Measurements from ENCODE around the gene CSNK2A1.

DNA sequence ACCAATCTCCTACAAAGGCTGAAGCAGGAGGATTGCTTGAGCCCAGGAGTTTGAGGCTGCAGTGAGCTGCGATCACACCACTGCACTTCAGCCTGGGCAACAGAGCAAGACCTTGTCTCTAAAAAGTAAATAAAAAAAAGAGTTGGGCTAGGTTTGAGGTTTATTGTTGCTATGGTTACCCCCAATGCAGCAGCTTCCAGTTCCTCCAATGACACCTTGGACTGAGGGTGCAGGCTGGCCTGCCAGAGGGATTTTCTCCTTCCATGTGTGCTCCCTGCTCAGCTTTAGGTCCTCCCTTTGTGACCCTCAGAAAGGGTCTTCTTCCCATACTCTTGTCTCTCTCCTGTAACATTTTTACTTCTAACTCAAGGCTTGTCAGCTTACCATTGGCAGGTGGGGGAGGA is 70.7 kb downstream of the CSNK2A1 start:
- TF ChIP-seq, protein P1, sequence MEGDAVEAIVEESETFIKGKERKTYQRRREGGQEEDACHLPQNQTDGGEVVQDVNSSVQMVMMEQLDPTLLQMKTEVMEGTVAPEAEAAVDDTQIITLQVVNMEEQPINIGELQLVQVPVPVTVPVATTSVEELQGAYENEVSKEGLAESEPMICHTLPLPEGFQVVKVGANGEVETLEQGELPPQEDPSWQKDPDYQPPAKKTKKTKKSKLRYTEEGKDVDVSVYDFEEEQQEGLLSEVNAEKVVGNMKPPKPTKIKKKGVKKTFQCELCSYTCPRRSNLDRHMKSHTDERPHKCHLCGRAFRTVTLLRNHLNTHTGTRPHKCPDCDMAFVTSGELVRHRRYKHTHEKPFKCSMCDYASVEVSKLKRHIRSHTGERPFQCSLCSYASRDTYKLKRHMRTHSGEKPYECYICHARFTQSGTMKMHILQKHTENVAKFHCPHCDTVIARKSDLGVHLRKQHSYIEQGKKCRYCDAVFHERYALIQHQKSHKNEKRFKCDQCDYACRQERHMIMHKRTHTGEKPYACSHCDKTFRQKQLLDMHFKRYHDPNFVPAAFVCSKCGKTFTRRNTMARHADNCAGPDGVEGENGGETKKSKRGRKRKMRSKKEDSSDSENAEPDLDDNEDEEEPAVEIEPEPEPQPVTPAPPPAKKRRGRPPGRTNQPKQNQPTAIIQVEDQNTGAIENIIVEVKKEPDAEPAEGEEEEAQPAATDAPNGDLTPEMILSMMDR (IDR thresholded peaks at IDR 0.05), result no peak
- TF ChIP-seq ZFX (IDR thresholded peaks at IDR 0.05; ENCODE audit: borderline replicate concordance), result no peak

Measured in 22Rv1 (cell line).